BE2C (cell line): ENCODE measurements around the gene PHLDA1.
A peak's percentile ranks its signal among the peaks of the same experiment; 100 is the strongest.

ENCODE experiments used
- DNase-seq: peaks from one replicate; pipeline ENCODE4 v3.0.0-alpha.2; 2020
- H3K27me3 ChIP-seq: fragments of 250-450 bp; sonication (Bioruptor Pico); 2 replicates; pipeline ENCODE4 v1.5.1; 2020; ENCODE audit warnings: mild to moderate bottlenecking
- H3K36me3 ChIP-seq: fragments of 250-450 bp; sonication (Bioruptor Pico); 2 replicates; pipeline ENCODE4 v1.5.1; 2020; ENCODE audit warnings: mild to moderate bottlenecking
- H3K4me1 ChIP-seq: fragments of 250-450 bp; sonication (Bioruptor Pico); 2 replicates; pipeline ENCODE4 v1.5.1; 2020
- H3K4me3 ChIP-seq: 2 replicates; pipeline ENCODE4 v1.5.1; 2011; ENCODE audit warnings: low read depth, low read length
- H3K9me3 ChIP-seq: fragments of 250-450 bp; sonication (Bioruptor Pico); 2 replicates; pipeline ENCODE4 v1.5.1; 2020
- CTCF ChIP-seq: IDR thresholded peaks from 2 replicates; pipeline ENCODE4 v1.5.1; 2012; ENCODE audit warnings: mild to moderate bottlenecking, low read depth, low read length

The PHLDA1 gene

GRCh38 chr12:76035045-76035444 is 3.5 kb upstream of the PHLDA1 start:
- Histone ChIP-seq H3K4me1 (no peaks in the 10 kb centered on the region), H3K9me3 (no peaks in the 10 kb centered on the region), H3K36me3 (no peaks in the 10 kb centered on the region), H3K27me3 (no peaks in the 10 kb centered on the region), H3K4me3 (no peak overlapping the region)
- DNase-seq: no peak
- no peak for TF ChIP-seq CTCF

- no peak for DNase-seq
- Histone ChIP-seq H3K9me3 (no peaks in the 10 kb centered on the region), H3K36me3 (no peaks in the 10 kb centered on the region), H3K4me3 (no peak overlapping the region), H3K4me1 (no peaks in the 10 kb centered on the region), H3K27me3 (no peaks in the 10 kb centered on the region)
- TF ChIP-seq CTCF: no peak
Measured at GRCh38 chr12:76033081-76034011, 1.8 kb upstream of the PHLDA1 start.

- Histone ChIP-seq H3K9me3 (no peaks in the 10 kb centered on the region), H3K4me1 (no peaks in the 10 kb centered on the region), H3K4me3 (peak overlapping the region; percentile 69), H3K27me3 (no peaks in the 10 kb centered on the region), H3K36me3 (no peaks in the 10 kb centered on the region)
- DNase-seq: no peak
- no peak for TF ChIP-seq CTCF
Measured at GRCh38 chr12:76032043-76032981, 736 bp upstream of the PHLDA1 start.

DNA sequence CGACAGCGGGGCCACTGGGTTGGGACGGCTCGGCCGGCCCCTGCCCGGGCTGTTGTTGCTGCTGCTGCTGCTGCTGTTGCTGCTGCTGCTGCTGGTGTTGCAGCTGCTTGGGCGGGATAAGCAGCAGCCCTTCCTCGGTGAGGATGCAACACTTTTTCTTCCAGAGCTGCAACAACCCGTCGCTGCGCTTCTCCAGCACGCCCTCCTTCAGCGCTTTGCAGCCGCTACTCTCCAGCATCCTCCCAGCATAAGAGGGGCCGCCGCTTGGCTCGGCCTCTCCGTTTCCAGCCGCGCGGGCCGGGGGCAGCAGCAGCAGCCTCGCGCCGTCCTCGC is 529 bp downstream of the PHLDA1 start:
- H3K27me3 ChIP-seq: no peaks in the 10 kb centered on the region
- peak overlapping the region; percentile 69 for H3K4me3 ChIP-seq
- no peaks in the 10 kb centered on the region for H3K9me3 ChIP-seq
- no peak for TF ChIP-seq CTCF
- no peaks in the 10 kb centered on the region for H3K4me1 ChIP-seq
- no peaks in the 10 kb centered on the region for H3K36me3 ChIP-seq
- no peak for DNase-seq

DNA sequence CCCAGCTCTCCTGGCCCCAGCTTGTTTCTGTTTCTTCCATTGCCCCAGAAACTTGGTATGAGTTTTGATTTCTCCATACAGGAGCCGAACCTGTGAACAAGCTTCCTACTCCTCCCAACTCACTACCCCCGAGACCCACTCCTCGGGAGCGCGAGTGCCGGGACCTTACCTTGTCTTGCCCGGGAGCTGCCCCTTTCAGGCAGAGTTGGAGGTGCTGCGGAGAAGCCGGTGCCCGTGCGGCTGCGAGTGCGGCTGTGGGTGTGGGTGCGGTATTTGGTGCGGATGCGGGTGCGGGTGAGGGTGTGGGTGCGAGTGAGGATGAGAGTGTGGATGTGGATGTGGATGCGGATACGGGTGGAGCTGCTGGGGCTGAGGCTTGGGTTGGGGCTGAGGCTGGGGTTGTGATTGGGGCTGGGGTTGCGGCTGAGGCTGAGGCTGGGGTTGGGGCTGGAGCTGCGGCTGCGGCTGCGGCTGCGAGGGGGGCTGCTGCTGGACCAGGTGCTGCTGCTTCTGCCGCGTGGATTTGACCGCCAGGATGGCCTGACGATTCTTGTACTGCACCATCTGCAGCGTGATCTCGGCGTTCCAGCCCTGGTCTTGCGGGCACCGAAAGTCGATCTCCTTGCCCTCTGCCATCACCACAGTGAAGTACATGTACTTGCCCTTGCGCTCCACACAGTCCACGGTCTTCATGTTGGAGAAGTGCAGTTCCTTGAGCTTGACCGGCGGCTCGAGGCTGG is 1.1 kb downstream of the PHLDA1 start:
- Histone ChIP-seq H3K27me3 (no peaks in the 10 kb centered on the region), H3K4me1 (0 out of 2 replicates have a peak, but pooled peaks cover 3% of the 10 kb centered on the region), H3K9me3 (no peaks in the 10 kb centered on the region), H3K36me3 (no peaks in the 10 kb centered on the region), H3K4me3 (peak overlapping the region; percentile 69)
- no peak for TF ChIP-seq CTCF
- peak; percentile 46 for DNase-seq
